Measurements from ENCODE around the gene INPP1.

Gene INPP1

GRCh38 chr2:190415251-190415650 is 71.9 kb downstream of the INPP1 start:
- Histone ChIP-seq H3K4me1 (peaks cover 8% of the 10 kb centered on the region), H3K4me3 (no peak overlapping the region), H3K9me3 (no peaks in the 10 kb centered on the region), H3K27me3 (ENCODE audit: low read depth) (no peaks in the 10 kb centered on the region), H3K36me3 (replicated peaks) (no peaks in the 10 kb centered on the region)
- in situ Hi-C loops (cut with MboI; ENCODE audit: low sequenced_read_pairs) = no loop called here
- no peak for DNase-seq (ENCODE audit: low spot score in 2 of 2)

GRCh38 chr2:190415794-190416775 is 72.7 kb downstream of the INPP1 start:
- no peaks in the 10 kb centered on the region for H3K36me3 ChIP-seq (replicated peaks)
- DNase-seq (ENCODE audit: low spot score in 2 of 2) = no peak
- in situ Hi-C loops (cut with MboI; ENCODE audit: low sequenced_read_pairs) = no loop called here
- H3K4me1 ChIP-seq = peaks cover 8% of the 10 kb centered on the region
- no peak overlapping the region for H3K4me3 ChIP-seq
- no peaks in the 10 kb centered on the region for H3K9me3 ChIP-seq
- H3K27me3 ChIP-seq (ENCODE audit: low read depth) = no peaks in the 10 kb centered on the region

- no peaks in the 10 kb centered on the region for H3K36me3 ChIP-seq (replicated peaks)
- in situ Hi-C loops (cut with MboI; ENCODE audit: low sequenced_read_pairs) = no loop called here
These were observed 73.9 kb downstream of the INPP1 start for GRCh38 chr2:190417045-190417842.

GRCh38 chr2:190418727-190419126 is 75.3 kb downstream of the INPP1 start:
- in situ Hi-C loops (cut with MboI; ENCODE audit: low sequenced_read_pairs) = no loop called here
- no peaks in the 10 kb centered on the region for H3K27me3 ChIP-seq (ENCODE audit: low read depth)
- H3K36me3 ChIP-seq (replicated peaks) = no peaks in the 10 kb centered on the region
- no peak overlapping the region for H3K4me3 ChIP-seq
- H3K9me3 ChIP-seq = no peaks in the 10 kb centered on the region
- H3K4me1 ChIP-seq = no peaks in the 10 kb centered on the region
- no peak for DNase-seq (ENCODE audit: low spot score in 2 of 2)

More at GRCh38 chr2:190417045-190417842, 73.9 kb downstream of the INPP1 start:
- Histone ChIP-seq H3K4me1 (peaks cover 8% of the 10 kb centered on the region), H3K27me3 (ENCODE audit: low read depth) (no peaks in the 10 kb centered on the region), H3K4me3 (no peak overlapping the region), H3K9me3 (no peaks in the 10 kb centered on the region)
- no peak for DNase-seq (ENCODE audit: low spot score in 2 of 2)

GRCh38 chr2:190420801-190421200 is 77.4 kb downstream of the INPP1 start:
- no peaks in the 10 kb centered on the region for H3K9me3 ChIP-seq
- in situ Hi-C loops (cut with MboI; ENCODE audit: low sequenced_read_pairs) = no loop called here
- H3K27me3 ChIP-seq (ENCODE audit: low read depth) = no peaks in the 10 kb centered on the region
- H3K4me1 ChIP-seq = no peaks in the 10 kb centered on the region
- no peak for DNase-seq (ENCODE audit: low spot score in 2 of 2)
- H3K36me3 ChIP-seq (replicated peaks) = no peaks in the 10 kb centered on the region
- no peak overlapping the region for H3K4me3 ChIP-seq

Measured in HAP-1 (cell line).